Stimulated activated CD4-positive, alpha-beta T cell treated with anti-CD3 and anti-CD28 coated beads, Interleukin-12 subunit alpha, Interleukin-12 subunit beta, amount 100 ng/mL, for 48 hours (primary cell): Measurements from ENCODE around the gene KIF15.

ENCODE experiments used
- DNase-seq, 3 donors: peaks; one replicate each; pipeline ENCODE4 v3.0.0-alpha.2; 2020; ENCODE audit warnings: low read depth in 2 of 3, low spot score in 1 of 3

Gene KIF15

GRCh38 chr3:44877333-44877732 is 115.7 kb downstream of the KIF15 start:
- no peak for DNase-seq

- no peak for DNase-seq
Measured at GRCh38 chr3:44880284-44880683, 118.7 kb downstream of the KIF15 start.

GRCh38 chr3:44883213-44883955 is 121.8 kb downstream of the KIF15 start:
- no peak for DNase-seq

- no peak for DNase-seq
Measured at GRCh38 chr3:44883999-44884431, 122.4 kb downstream of the KIF15 start.

GRCh38 chr3:44885618-44886017 is 124.0 kb downstream of the KIF15 start:
- no peak for DNase-seq

GRCh38 chr3:44886561-44886960 is 125.0 kb downstream of the KIF15 start:
- DNase-seq = no peak

- DNase-seq = no peak
Measured at GRCh38 chr3:44887101-44887500, 125.5 kb downstream of the KIF15 start.

GRCh38 chr3:44890258-44890657 is 128.7 kb downstream of the KIF15 start:
- DNase-seq = no peak

- no peak for DNase-seq
Measured at GRCh38 chr3:44890852-44891251, 129.3 kb downstream of the KIF15 start.

- no peak for DNase-seq
Measured at GRCh38 chr3:44892689-44893088, 131.1 kb downstream of the KIF15 start.

GRCh38 chr3:44893097-44893496 is 131.5 kb downstream of the KIF15 start:
- DNase-seq = no peak

- no peak for DNase-seq
Measured at GRCh38 chr3:44894485-44894884, 132.9 kb downstream of the KIF15 start.

- no peak for DNase-seq
Measured at GRCh38 chr3:44896440-44896839, 134.8 kb downstream of the KIF15 start.

- DNase-seq = no peak
Measured at GRCh38 chr3:44899683-44900367, 138.2 kb downstream of the KIF15 start.

- no peak for DNase-seq
Measured at GRCh38 chr3:44902628-44903027, 141.0 kb downstream of the KIF15 start.
